Measurements from ENCODE around the gene SVIL. TPM values are rescaled to one million over a fixed set of nuclear protein-coding genes. Genes with fewer than 3 reads are reported as not detected.
A peak's percentile ranks its signal among the peaks of the same experiment; 100 is the strongest.
"Not testable (repeated sequence)": the region's sequence is repeated elsewhere in the genome, so short reads cannot be mapped to it uniquely, and the experiment has no call there.

Gene SVIL
- total RNA-seq, 3 donors from 2014 or later (not counting 1 experiment from before 2014, with no cell fraction given): 24.9 to 57.2 (median 33.5) TPM

- H3K27me3 ChIP-seq (ENCODE audit: control insufficient read depth, insufficient read depth, low read length); H3K27me3 Mint-ChIP-seq (ENCODE audit: low read depth in 2 of 2); H3K4me3 Mint-ChIP-seq; H3K9me3 Mint-ChIP-seq; H3K27ac ChIP-seq (ENCODE audit: low read length); H3K4me3 ChIP-seq (ENCODE audit: low read length); H3K9me3 ChIP-seq (ENCODE audit: control insufficient read depth, insufficient read depth, low read length); H3K36me3 Mint-ChIP-seq; H3K4me1 ChIP-seq (ENCODE audit: control insufficient read depth, insufficient read depth, low read length); H3K36me3 ChIP-seq (ENCODE audit: control insufficient read depth, insufficient read depth, low read length); H3K27ac Mint-ChIP-seq: not testable (repeated sequence)
- TF ChIP-seq, protein P1, sequence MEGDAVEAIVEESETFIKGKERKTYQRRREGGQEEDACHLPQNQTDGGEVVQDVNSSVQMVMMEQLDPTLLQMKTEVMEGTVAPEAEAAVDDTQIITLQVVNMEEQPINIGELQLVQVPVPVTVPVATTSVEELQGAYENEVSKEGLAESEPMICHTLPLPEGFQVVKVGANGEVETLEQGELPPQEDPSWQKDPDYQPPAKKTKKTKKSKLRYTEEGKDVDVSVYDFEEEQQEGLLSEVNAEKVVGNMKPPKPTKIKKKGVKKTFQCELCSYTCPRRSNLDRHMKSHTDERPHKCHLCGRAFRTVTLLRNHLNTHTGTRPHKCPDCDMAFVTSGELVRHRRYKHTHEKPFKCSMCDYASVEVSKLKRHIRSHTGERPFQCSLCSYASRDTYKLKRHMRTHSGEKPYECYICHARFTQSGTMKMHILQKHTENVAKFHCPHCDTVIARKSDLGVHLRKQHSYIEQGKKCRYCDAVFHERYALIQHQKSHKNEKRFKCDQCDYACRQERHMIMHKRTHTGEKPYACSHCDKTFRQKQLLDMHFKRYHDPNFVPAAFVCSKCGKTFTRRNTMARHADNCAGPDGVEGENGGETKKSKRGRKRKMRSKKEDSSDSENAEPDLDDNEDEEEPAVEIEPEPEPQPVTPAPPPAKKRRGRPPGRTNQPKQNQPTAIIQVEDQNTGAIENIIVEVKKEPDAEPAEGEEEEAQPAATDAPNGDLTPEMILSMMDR (IDR thresholded peaks at IDR 0.05): peak; percentile 78
- 36% methylated on average over 18 of the region's 21 CpGs for WGBS (ENCODE audit: insufficient coverage)
- ATAC-seq: peak; percentile 86 to 95 (median 87)
- intact Hi-C loops (cut with micrococcal nuclease): loop anchor here (5.0 kb wide), 1 partner anchor 62 kb away; no protein-coding TSS in a partner anchor
- DNase-seq: peak; percentile 74 to 83
- peaks cover 9 to 18% of the 10 kb centered on the region in 2 donors for H3K4me1 Mint-ChIP-seq
Measured at GRCh38 chr10:29448756-29449592, 185.8 kb downstream of the SVIL start.

- no peak for ATAC-seq
- Histone ChIP-seq H3K9me3 (ENCODE audit: control insufficient read depth, insufficient read depth, low read length) (no peaks in the 10 kb centered on the region), H3K4me3 (ENCODE audit: low read length) (no peak overlapping the region), H3K36me3 (ENCODE audit: control insufficient read depth, insufficient read depth, low read length) (no peaks in the 10 kb centered on the region), H3K27ac (ENCODE audit: low read length) (no peak overlapping the region), H3K4me1 (ENCODE audit: control insufficient read depth, insufficient read depth, low read length) (peaks cover 6% of the 10 kb centered on the region), H3K27me3 (ENCODE audit: control insufficient read depth, insufficient read depth, low read length) (no peaks in the 10 kb centered on the region)
- peaks cover 9 to 18% of the 10 kb centered on the region in 2 donors for H3K4me1 Mint-ChIP-seq
- no peak overlapping the region for H3K4me3 Mint-ChIP-seq
- no peaks in the 10 kb centered on the region for H3K9me3 Mint-ChIP-seq
- 89% methylated on average over 7 of the region's 7 CpGs for WGBS (ENCODE audit: insufficient coverage)
- DNase-seq: no peak
- H3K36me3 Mint-ChIP-seq: no peaks in the 10 kb centered on the region
- no peaks in the 10 kb centered on the region for H3K27me3 Mint-ChIP-seq (ENCODE audit: low read depth in 2 of 2)
- intact Hi-C loops (cut with micrococcal nuclease): loop anchor here (5.0 kb wide), 1 partner anchor 61 kb away; no protein-coding TSS in a partner anchor
- TF ChIP-seq, protein P1 (IDR thresholded peaks at IDR 0.05): no peak
- H3K27ac Mint-ChIP-seq: no peak overlapping the region
Measured at GRCh38 chr10:29448125-29448524, 186.6 kb downstream of the SVIL start.

GRCh38 chr10:29446327-29446726 lies 188.4 kb downstream of the SVIL start:
- Histone ChIP-seq H3K27ac (ENCODE audit: low read length) (no peak overlapping the region), H3K36me3 (ENCODE audit: control insufficient read depth, insufficient read depth, low read length) (no peaks in the 10 kb centered on the region), H3K27me3 (ENCODE audit: control insufficient read depth, insufficient read depth, low read length) (no peaks in the 10 kb centered on the region), H3K4me1 (ENCODE audit: control insufficient read depth, insufficient read depth, low read length) (peaks cover 6% of the 10 kb centered on the region), H3K4me3 (ENCODE audit: low read length) (no peak overlapping the region), H3K9me3 (ENCODE audit: control insufficient read depth, insufficient read depth, low read length) (no peaks in the 10 kb centered on the region)
- Mint-ChIP-seq H3K4me3 (no peak overlapping the region), H3K9me3 (no peaks in the 10 kb centered on the region), H3K27ac (no peak overlapping the region), H3K36me3 (no peaks in the 10 kb centered on the region), H3K27me3 (ENCODE audit: low read depth in 2 of 2) (no peaks in the 10 kb centered on the region), H3K4me1 (peaks cover 9 to 18% of the 10 kb centered on the region in 2 donors)
- DNase-seq (no peak), ATAC-seq (no peak)
- TF ChIP-seq, protein P1 (IDR thresholded peaks at IDR 0.05): no peak
- WGBS (ENCODE audit: insufficient coverage): 100% methylated on average over 1 of the region's 1 CpG
- intact Hi-C loops (cut with micrococcal nuclease): loop anchor here (5.0 kb wide), 1 partner anchor 59 kb away; no protein-coding TSS in a partner anchor

All from natural killer cell (primary cell).